AG04450 (cell line): ENCODE measurements around the gene SPATA32. TPM values are rescaled to one million over a fixed set of nuclear protein-coding genes. Genes with fewer than 3 reads are reported as not detected.

Source experiments
- CTCF ChIA-PET: fragments of 300-600, 350-600 bp; formaldehyde crosslinking; extraction: SDS; loops from one replicate; lab custom pipeline; 2022; ENCODE audit warnings: antibody characterized with exemption, inconsistent platforms; lab: Charles Lee
- POLR2A ChIA-PET: fragments of 350-600 bp; formaldehyde crosslinking; extraction: SDS; loops from one replicate; lab custom pipeline; 2021; ENCODE audit warnings: antibody characterized with exemption, inconsistent platforms; lab: Yijun Ruan, JAX
- DNase-seq: peaks from one replicate; pipeline ENCODE4 v3.0.0-alpha.2; 2011; ENCODE audit warnings: low read depth, low spot score
- H3K27ac ChIP-seq: one replicate; pipeline ENCODE4 v1.5.1; 2012; ENCODE audit warnings: low read depth, low read length, control low read depth
- H3K27me3 ChIP-seq: one replicate; pipeline ENCODE4 v1.6.0; 2012; ENCODE audit warnings: low read length; ENCODE audit not compliant: control insufficient read depth, insufficient read depth
- H3K4me3 ChIP-seq: 2 replicates; pipeline ENCODE4 v1.5.1; 2011; ENCODE audit warnings: mild to moderate bottlenecking, low read depth, low read length, control low read depth
- H3K9me3 ChIP-seq: 2 replicates; pipeline ENCODE4 v1.5.1; 2012; ENCODE audit warnings: low read length; ENCODE audit not compliant: control insufficient read depth, insufficient read depth
- polyA plus RNA-seq: library from polyadenylated mRNA; depleted of rRNA; stranded (reverse); fragments of >200 nt; gene quantifications from 2 replicates; pipeline ENCODE4 v1.2.3, GENCODE V29; 2011
- TF ChIP-seq, protein P1 (sequence below): IDR thresholded peaks from 2 replicates; pipeline ENCODE4 v1.5.1; 2011; ENCODE audit warnings: low read depth, low read length, control low read depth, inconsistent platforms

SPATA32 gene
- polyA plus RNA-seq, 1 experiment: not detected

- DNase-seq: no peak
- TF ChIP-seq, protein P1, sequence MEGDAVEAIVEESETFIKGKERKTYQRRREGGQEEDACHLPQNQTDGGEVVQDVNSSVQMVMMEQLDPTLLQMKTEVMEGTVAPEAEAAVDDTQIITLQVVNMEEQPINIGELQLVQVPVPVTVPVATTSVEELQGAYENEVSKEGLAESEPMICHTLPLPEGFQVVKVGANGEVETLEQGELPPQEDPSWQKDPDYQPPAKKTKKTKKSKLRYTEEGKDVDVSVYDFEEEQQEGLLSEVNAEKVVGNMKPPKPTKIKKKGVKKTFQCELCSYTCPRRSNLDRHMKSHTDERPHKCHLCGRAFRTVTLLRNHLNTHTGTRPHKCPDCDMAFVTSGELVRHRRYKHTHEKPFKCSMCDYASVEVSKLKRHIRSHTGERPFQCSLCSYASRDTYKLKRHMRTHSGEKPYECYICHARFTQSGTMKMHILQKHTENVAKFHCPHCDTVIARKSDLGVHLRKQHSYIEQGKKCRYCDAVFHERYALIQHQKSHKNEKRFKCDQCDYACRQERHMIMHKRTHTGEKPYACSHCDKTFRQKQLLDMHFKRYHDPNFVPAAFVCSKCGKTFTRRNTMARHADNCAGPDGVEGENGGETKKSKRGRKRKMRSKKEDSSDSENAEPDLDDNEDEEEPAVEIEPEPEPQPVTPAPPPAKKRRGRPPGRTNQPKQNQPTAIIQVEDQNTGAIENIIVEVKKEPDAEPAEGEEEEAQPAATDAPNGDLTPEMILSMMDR: peak; percentile 20; the same call in 1 of the 2 replicates
- H3K27me3 ChIP-seq: peaks cover 6% of the 10 kb centered on the region
- POLR2A ChIA-PET: interaction anchor here (0.6 to 2.0 kb wide), 3 partner anchors 12 to 82 kb away, joined by 5 to 13 read pairs (median 8); partner anchors contain the start of gene HEXIM1
- H3K9me3 ChIP-seq: no peaks in the 10 kb centered on the region
- H3K27ac ChIP-seq: peak overlapping the region; percentile 11
- no peak overlapping the region for H3K4me3 ChIP-seq
- CTCF ChIA-PET: interaction anchor here (0.6 to 4.4 kb wide), 7 partner anchors 12 to 194 kb away, joined by 3 to 31 read pairs (median 5); partner anchors contain the start of gene ACBD4
These were observed 30.3 kb downstream of the SPATA32 start for GRCh38 chr17:45231481-45232116.

DNA sequence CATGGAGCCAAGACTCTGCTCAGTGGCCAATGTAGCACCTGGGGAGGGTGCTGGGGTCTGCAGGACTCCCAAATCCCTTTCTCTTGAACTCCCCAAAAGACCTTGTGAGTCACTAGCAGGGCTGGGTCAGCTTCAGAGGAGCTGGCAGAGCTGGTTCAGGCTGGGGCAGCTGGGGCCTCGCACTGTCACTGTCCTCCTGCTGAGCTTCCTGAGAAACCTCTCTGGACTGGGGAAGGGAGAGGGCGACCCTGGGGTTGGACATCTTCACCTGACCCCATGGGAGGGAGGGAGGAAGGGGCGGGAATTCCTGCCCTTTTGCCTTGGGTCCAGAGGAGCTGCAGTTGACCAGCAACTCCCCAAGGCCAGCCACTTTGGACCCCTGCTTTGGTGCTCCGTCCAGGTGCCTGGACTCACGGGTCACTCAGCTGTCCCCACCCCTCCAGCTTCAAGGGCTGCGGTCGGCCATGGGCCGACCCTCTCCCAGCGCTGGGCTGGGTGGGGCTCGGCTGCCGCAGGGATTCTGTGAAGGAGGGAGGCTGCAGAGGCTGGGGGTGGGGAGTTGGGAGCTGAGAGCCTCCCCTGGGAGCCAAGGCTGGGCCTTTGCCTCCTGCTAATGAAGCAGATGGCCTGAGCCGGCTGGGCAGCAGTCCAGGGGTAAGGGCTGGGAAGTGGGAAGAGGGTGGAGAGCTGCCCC, 31.0 kb downstream of the SPATA32 start:
- DNase-seq: no peak
- ChIA-PET CTCF (interaction anchor here (1.4 to 4.4 kb wide), 6 partner anchors 12 to 195 kb away, joined by 3 to 31 read pairs (median 6); partner anchors contain the start of gene ACBD4), POLR2A (interaction anchor here (1.3 to 2.0 kb wide), 2 partner anchors 12 to 82 kb away, joined by 5 to 13 read pairs; partner anchors contain the start of gene HEXIM1)
- no peak overlapping the region for H3K4me3 ChIP-seq
- TF ChIP-seq, protein P1: no peak
- H3K27ac ChIP-seq: peak overlapping the region; percentile 11
- peaks cover 3% of the 10 kb centered on the region for H3K27me3 ChIP-seq
- no peaks in the 10 kb centered on the region for H3K9me3 ChIP-seq

DNA sequence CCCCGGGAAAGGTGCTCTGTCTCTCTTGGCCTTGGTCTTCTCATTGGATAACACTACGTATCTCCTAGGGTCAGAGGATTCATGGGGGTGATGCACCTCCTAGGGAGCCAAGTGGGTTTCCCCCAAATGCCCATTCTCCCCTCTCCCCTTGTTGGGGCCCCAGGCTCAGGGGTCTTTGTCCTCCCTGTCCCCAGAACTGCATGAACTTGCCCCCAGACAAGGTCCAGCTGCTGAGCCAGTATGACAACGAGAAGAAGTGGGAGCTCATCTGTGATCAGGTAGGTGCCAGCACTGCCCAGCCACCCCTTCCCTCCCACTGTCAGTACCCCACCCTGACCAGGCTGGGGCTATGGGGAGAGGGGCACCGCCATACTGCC, 31.5 kb downstream of the SPATA32 start:
- Histone ChIP-seq H3K27me3 (peaks cover 3% of the 10 kb centered on the region), H3K4me3 (no peak overlapping the region), H3K9me3 (no peaks in the 10 kb centered on the region), H3K27ac (no peak overlapping the region)
- TF ChIP-seq, protein P1: no peak
- DNase-seq: no peak
- POLR2A ChIA-PET: interaction anchor here (1.3 to 2.0 kb wide), 2 partner anchors 11 to 81 kb away, joined by 5 to 13 read pairs; partner anchors contain the start of gene HEXIM1
- CTCF ChIA-PET: interaction anchor here (1.4 to 4.4 kb wide), 5 partner anchors 11 to 95 kb away, joined by 4 to 31 read pairs (median 6); partner anchors contain the start of gene ACBD4

DNA sequence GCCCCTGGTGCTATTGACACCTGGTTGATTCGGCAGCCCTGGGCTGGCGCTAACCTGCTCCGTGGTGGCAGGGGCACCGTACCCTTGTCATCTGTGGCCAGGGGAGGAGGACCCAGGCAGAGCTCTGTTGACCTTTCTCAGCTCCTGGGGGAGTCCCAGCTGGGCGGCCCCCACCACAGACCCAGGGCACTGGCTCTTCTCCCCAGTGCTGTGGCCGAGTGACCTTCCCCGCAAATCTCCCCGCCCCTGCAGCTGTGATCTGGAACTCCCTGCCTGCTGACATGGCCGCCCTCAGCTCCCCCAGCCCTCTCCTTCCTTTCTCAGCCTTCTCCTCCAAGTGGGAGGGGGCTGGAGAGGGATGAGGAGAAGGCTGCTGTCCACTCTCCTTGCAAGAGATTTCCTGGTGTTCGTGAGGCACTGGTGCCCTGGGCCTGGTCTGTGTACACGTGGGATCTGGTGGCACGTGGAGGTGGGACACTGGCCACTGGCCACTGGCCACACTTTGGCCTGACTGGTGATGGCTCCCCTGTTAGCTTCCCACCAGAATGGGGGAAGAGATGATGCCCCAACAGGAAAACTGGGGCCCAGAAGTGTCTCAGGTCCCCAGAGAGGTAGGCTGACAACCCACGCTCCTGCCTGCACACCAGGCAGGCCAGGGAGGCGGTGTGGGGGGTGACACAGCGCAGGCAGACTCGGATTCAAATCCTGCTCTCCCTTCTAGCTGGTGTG, 32.0 kb downstream of the SPATA32 start:
- H3K27me3 ChIP-seq: peaks cover 3% of the 10 kb centered on the region
- peak overlapping the region; percentile 89 for H3K27ac ChIP-seq
- DNase-seq: no peak
- TF ChIP-seq, protein P1: no peak
- POLR2A ChIA-PET: interaction anchor here (0.7 to 2.6 kb wide), 4 partner anchors 16 to 81 kb away, joined by 3 to 24 read pairs (median 3); partner anchors contain the start of gene HEXIM1
- CTCF ChIA-PET: interaction anchor here (1.1 to 4.4 kb wide), 8 partner anchors 11 to 196 kb away, joined by 3 to 31 read pairs (median 6); partner anchors contain the start of gene ACBD4
- H3K4me3 ChIP-seq: no peak overlapping the region
- no peaks in the 10 kb centered on the region for H3K9me3 ChIP-seq
